DOHH2 (cell line): Measurements from ENCODE around the gene FSHR.

Experiments used
- H3F3A ChIP-seq: fragments of 200-600 bp; sonication (generic), shearing (Covaris generic); 2 replicates; pipeline ENCODE4 v1.6.0; 2016; ENCODE audit warnings: antibody characterized with exemption, mild to moderate bottlenecking; ENCODE audit not compliant: control insufficient read depth, insufficient read depth
- H3K27ac ChIP-seq: fragments of 200-600 bp; sonication (generic); 2 replicates; pipeline ENCODE4 v1.5.1; 2014; ENCODE audit warnings: low read depth, mild to moderate bottlenecking, low read length, moderate library complexity
- H3K27me3 ChIP-seq: fragments of 200-600 bp; sonication (generic); 2 replicates; pipeline ENCODE4 v1.6.1; 2014; ENCODE audit warnings: mild to moderate bottlenecking, low read length, mixed read lengths; ENCODE audit not compliant: control insufficient read depth
- H3K36me3 ChIP-seq: fragments of 200-600 bp; sonication (generic); 2 replicates; pipeline ENCODE4 v1.6.1; 2014; ENCODE audit warnings: mild to moderate bottlenecking, low read length, moderate library complexity, mixed read lengths; ENCODE audit not compliant: control insufficient read depth
- H3K4me1 ChIP-seq: fragments of 200-600 bp; sonication (generic); 2 replicates; pipeline ENCODE4 v1.6.1; 2014; ENCODE audit warnings: mild to moderate bottlenecking, low read length, mixed read lengths; ENCODE audit not compliant: control insufficient read depth
- H3K4me2 ChIP-seq: fragments of 200-600 bp; sonication (generic); 2 replicates; pipeline ENCODE4 v1.6.0; 2014; ENCODE audit warnings: mild to moderate bottlenecking, low read length, moderate library complexity
- H3K4me3 ChIP-seq: fragments of 200-600 bp; sonication (generic); 2 replicates; pipeline ENCODE4 v1.5.1; 2014; ENCODE audit warnings: mild to moderate bottlenecking, low read length, mixed read lengths
- H3K79me2 ChIP-seq: fragments of 200-600 bp; sonication (generic); 2 replicates; pipeline ENCODE4 v1.6.1; 2014; ENCODE audit warnings: mild to moderate bottlenecking, low read length, mixed read lengths; ENCODE audit not compliant: control insufficient read depth
- H3K9me2 ChIP-seq: fragments of 200-600 bp; sonication (generic); replicated peaks from 2 replicates; pipeline ENCODE4 v1.6.1; 2014; ENCODE audit warnings: mild to moderate bottlenecking, low read length, mixed read lengths; ENCODE audit not compliant: control insufficient read depth
- H3K9me3 ChIP-seq: fragments of 200-600 bp; sonication (generic); 2 replicates; pipeline ENCODE4 v1.6.1; 2014; ENCODE audit warnings: antibody characterized with exemption, low read length, mixed read lengths; ENCODE audit not compliant: control insufficient read depth, insufficient read depth
- H4K20me1 ChIP-seq: fragments of 200-600 bp; sonication (generic); 2 replicates; pipeline ENCODE4 v1.6.0; 2014; ENCODE audit warnings: low read depth, mild to moderate bottlenecking, antibody characterized with exemption, low read length, moderate library complexity; ENCODE audit not compliant: control insufficient read depth, insufficient read depth
- CTCF ChIP-seq: fragments of 200-600 bp; sonication (generic); IDR thresholded peaks from one replicate; pipeline ENCODE4 v1.5.1; 2014; ENCODE audit warnings: antibody characterized with exemption, mild to moderate bottlenecking, low read depth, low read length; ENCODE audit not compliant: poor library complexity, severe bottlenecking
- EZH2phosphoT487 ChIP-seq: fragments of 200-600 bp; sonication (generic); IDR thresholded peaks from 2 replicates; pipeline ENCODE4 v1.6.1; 2017; ENCODE audit warnings: borderline replicate concordance, mild to moderate bottlenecking, antibody characterized with exemption, low read length, moderate library complexity, mixed read lengths

FSHR gene

GRCh38 chr2:49111456-49111855 lies 42.9 kb downstream of the FSHR start:
- Histone ChIP-seq H3K79me2 (no peaks in the 10 kb centered on the region), H3K4me1 (no peaks in the 10 kb centered on the region), H3K36me3 (no peaks in the 10 kb centered on the region), H3K9me2 (no peaks in the 10 kb centered on the region), H4K20me1 (no peaks in the 10 kb centered on the region), H3K4me3 (no peak overlapping the region), H3K4me2 (no peak overlapping the region), H3K27me3 (no peaks in the 10 kb centered on the region), H3K9me3 (no peaks in the 10 kb centered on the region), H3K27ac (no peak overlapping the region), H3F3A (no peaks in the 10 kb centered on the region)
- TF ChIP-seq CTCF (no peak), EZH2phosphoT487 (no peak)

- no peaks in the 10 kb centered on the region for H4K20me1 ChIP-seq
- no peaks in the 10 kb centered on the region for H3K27me3 ChIP-seq
- H3K9me3 ChIP-seq = no peaks in the 10 kb centered on the region
- no peaks in the 10 kb centered on the region for H3K9me2 ChIP-seq
- TF ChIP-seq EZH2phosphoT487 (no peak), CTCF (no peak)
- H3K4me2 ChIP-seq = no peak overlapping the region
- H3K36me3 ChIP-seq = no peaks in the 10 kb centered on the region
- H3F3A ChIP-seq = no peaks in the 10 kb centered on the region
- no peak overlapping the region for H3K4me3 ChIP-seq
- H3K27ac ChIP-seq = no peak overlapping the region
- no peaks in the 10 kb centered on the region for H3K4me1 ChIP-seq
- no peaks in the 10 kb centered on the region for H3K79me2 ChIP-seq
Observed at GRCh38 chr2:49111006-49111405, 43.3 kb downstream of the FSHR start.

- Histone ChIP-seq H3K4me2 (no peak overlapping the region), H3K4me3 (no peak overlapping the region), H3F3A (no peaks in the 10 kb centered on the region), H4K20me1 (no peaks in the 10 kb centered on the region), H3K9me2 (no peaks in the 10 kb centered on the region), H3K27me3 (no peaks in the 10 kb centered on the region), H3K27ac (no peak overlapping the region), H3K36me3 (no peaks in the 10 kb centered on the region), H3K4me1 (no peaks in the 10 kb centered on the region), H3K9me3 (no peaks in the 10 kb centered on the region), H3K79me2 (no peaks in the 10 kb centered on the region)
- no peak for TF ChIP-seq EZH2phosphoT487
- no peak for TF ChIP-seq CTCF
Observed at GRCh38 chr2:49110571-49110970, 43.7 kb downstream of the FSHR start.

GRCh38 chr2:49108851-49109250 lies 45.5 kb downstream of the FSHR start:
- H3K4me3 ChIP-seq = no peak overlapping the region
- H3K4me2 ChIP-seq = no peak overlapping the region
- no peaks in the 10 kb centered on the region for H3K79me2 ChIP-seq
- H4K20me1 ChIP-seq = no peaks in the 10 kb centered on the region
- no peaks in the 10 kb centered on the region for H3F3A ChIP-seq
- H3K36me3 ChIP-seq = no peaks in the 10 kb centered on the region
- no peaks in the 10 kb centered on the region for H3K9me3 ChIP-seq
- no peaks in the 10 kb centered on the region for H3K27me3 ChIP-seq
- no peak for TF ChIP-seq EZH2phosphoT487
- TF ChIP-seq CTCF = no peak
- H3K4me1 ChIP-seq = no peaks in the 10 kb centered on the region
- H3K27ac ChIP-seq = no peak overlapping the region
- no peaks in the 10 kb centered on the region for H3K9me2 ChIP-seq
